ENCODE measurements around the gene CLECL1. TPM values are rescaled to one million over a fixed set of nuclear protein-coding genes. Genes with fewer than 3 reads are reported as not detected.

Gene CLECL1
- total RNA-seq (2014; rRNA removed; shearing (Covaris generic)), result not detected in 2 replicates

DNA sequence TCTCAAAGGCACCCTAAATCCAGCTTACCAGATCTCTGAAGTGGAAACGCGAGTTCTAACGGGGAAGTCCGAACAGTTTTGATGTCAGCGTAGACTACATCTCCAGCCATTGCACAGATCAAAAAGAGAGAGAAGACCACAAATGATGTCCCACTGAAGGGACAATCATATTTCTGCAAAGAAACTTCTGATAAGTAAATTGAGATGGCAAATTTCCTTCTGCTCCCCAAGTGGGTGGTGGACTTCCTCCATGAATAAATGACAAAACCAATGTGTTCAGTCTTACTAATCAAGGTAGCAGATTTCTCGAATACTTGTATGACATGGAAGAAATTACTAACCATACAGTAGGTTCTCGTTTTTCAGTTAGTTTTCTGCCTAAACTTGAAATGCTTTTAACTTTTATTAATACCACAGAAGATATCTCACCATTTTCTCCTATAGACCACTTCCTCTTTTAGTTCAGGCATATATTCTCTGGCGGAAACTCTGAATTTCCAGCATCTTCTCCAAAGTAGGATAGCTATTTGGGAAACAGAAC is at the start of gene CLECL1:
Gene CLECL1, minus strand, starts transcription at position 177 of the 541 bp plus-strand sequence.

GRCh38 chr12:9760699-9761418 is 28.0 kb upstream of the CLECL1 start, which contains the start of gene CD69:
CD69 (minus strand) TSS chr12:9760901; CDS start chr12:9760820, 81 bp downstream.

Other genes with a start within 250 kb of the CLECL1 start
- gene KLRB1, start 125.2 kb downstream of the CLECL1 start, total RNA-seq (2014; rRNA removed; shearing (Covaris generic)), result not detected in 2 replicates
- 0.49 and 1.2 TPM in 2 replicates for gene CLEC2D, start 63.4 kb downstream of the CLECL1 start, total RNA-seq (2014; rRNA removed; shearing (Covaris generic))
- not detected in 2 replicates for gene CD69, start 27.8 kb upstream of the CLECL1 start, total RNA-seq (2014; rRNA removed; shearing (Covaris generic))
- gene KLRF1, start 94.4 kb upstream of the CLECL1 start, total RNA-seq (2014; rRNA removed; shearing (Covaris generic)), result not detected in 2 replicates
- gene CLEC2B, start 136.3 kb upstream of the CLECL1 start, total RNA-seq (2014; rRNA removed; shearing (Covaris generic)), result 15.3 and 18.1 TPM in 2 replicates
- gene KLRF2, start 148.4 kb upstream of the CLECL1 start, total RNA-seq (2014; rRNA removed; shearing (Covaris generic)), result not detected in 2 replicates
- gene CLEC2A, start 199.3 kb upstream of the CLECL1 start, total RNA-seq (2014; rRNA removed; shearing (Covaris generic)), result not detected in 2 replicates
- not detected in 2 replicates for gene CLEC12A, start 238.3 kb upstream of the CLECL1 start, total RNA-seq (2014; rRNA removed; shearing (Covaris generic))

Data from A375 (cell line).